Stimulated activated CD4-positive, alpha-beta T cell treated with anti-CD3 and anti-CD28 coated beads, TNF-alpha, amount 100 ng/mL, for 48 hours (primary cell): ENCODE results near the gene CNKSR3.

ENCODE experiments used
- DNase-seq, 3 donors: peaks; one replicate each; pipeline ENCODE4 v3.0.0-alpha.2; 2020; ENCODE audit warnings: low read depth in 3 of 3

CNKSR3 gene

DNA sequence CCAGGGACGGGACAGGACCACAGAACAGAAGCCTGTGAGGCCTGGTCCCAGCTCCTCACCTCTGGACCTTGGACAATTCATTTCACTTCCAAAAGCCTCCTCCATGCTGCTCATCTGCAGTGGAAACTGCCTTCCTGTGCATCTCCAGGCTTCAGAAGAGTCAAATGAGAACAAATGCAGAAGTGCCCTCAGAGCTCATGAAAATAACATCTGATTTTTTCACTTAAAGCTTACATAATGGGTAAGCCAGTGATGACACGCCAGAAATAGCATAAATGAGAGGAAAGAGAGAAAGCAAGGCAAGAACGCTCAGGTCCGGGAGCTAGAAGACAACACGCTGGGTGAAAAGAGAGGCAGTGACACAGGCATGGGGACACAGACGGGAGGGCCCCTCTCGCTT is 7.9 kb downstream of the CNKSR3 start:
- DNase-seq = no peak

DNA sequence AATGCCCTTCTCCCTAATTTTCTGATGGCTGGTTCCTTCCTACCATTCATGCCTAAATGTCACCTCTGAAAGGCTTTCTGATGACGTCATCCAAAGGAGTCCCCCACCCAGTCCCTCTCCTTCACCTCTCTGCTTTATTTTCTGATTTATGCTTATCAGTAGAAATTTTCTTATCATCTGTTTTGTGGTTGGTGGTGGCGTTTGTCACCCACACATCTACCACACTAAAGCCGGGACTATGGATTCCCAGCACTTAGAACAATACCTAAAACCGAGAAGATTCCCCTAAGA is 9.0 kb downstream of the CNKSR3 start:
- no peak for DNase-seq

DNA sequence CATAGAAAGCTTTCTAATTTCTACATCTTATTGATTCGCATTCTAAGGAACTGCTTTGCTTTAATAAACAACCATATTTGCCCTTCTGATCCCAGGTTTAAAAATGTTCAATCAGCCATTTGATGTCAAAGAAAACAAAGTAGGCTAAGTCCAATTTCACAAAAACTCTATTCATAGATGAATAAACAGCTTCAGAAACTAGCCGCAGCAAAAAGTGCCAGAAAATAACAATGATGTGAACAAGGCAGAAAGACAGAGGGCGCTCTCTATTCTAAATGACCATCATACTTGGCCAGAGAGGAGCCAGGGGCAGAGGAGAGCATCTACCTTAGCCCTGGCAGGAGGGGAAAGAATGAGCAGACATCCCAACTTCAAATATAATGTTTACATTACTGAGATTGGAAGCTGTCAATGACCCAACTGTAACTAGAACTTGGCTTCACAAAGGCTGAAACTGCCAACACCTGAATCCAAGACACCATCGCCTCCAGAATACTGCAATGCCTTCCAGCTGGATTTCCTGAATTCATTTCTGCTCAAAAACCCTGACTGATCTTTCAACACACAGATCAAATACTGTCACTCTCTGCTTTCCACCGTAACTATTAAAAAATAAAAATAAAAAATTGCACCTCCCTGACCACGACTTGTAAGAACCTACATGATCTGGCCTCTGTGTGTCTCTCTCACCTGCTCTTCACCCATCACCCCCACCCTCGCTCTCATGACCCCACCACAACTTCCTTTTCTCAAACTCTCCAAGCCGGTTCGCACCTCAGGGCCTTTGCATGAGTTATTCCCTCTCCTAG is 9.5 kb downstream of the CNKSR3 start:
- DNase-seq = no peak

DNA sequence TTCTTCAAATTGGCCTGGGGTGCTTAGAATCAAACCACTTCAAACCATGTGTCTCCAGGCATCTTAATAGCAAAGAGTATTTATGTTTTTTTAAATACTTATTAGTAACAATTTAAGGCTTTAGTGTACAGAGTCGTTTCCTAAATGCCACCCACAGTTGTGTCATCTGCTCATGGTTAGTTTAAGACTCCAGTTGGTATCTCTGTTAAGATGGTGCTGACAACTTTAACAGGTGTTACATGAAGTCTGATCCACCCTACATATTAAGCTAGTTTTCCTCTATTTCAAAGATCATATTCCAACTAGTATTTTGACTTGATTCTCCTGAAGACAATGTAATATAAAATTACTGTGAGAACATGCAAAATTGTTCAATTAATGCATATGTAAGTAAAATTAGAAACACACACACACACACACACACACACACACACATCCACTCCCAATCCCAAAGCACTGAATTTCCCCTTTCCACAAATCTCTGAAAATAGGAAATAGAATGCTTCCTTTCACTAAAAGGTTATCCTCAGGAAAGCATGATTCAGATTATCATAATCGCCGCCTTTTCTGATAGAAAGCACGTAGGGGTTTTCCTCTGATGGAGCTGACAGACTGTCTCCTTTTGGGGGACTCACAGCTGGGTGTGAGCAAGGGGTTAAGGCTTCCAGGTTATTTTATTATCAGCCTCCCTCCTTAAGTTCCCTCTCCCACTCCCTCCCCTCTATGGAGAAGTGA is 10.5 kb downstream of the CNKSR3 start:
- DNase-seq = no peak

DNA sequence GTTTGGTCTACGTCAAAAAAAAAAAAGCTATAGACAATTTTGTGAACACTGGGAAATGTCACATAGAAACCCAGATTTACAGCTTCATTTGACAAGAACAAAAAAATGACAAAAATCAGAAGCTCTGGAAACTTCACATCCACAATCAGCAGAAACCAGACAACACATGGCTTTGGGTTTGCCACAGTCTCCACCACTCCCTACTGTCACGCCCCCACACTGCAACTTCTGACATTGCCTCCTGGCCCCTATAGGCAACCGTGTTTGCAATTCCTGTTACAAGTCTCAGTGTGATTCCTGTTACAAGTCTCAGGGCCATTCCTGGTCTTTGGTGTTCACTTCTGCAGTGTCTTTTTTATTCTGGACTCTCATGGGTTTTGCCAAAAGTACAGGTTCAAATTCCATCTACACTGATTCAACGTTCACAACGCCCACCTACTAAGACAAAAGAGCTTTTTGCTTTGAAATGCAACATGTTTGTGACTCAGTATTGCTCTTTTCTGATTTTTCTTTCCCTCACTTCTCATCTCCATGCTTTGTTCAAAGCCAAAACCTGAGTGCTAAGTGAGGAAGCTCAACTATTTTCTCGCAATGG is 12.0 kb downstream of the CNKSR3 start:
- no peak for DNase-seq

DNA sequence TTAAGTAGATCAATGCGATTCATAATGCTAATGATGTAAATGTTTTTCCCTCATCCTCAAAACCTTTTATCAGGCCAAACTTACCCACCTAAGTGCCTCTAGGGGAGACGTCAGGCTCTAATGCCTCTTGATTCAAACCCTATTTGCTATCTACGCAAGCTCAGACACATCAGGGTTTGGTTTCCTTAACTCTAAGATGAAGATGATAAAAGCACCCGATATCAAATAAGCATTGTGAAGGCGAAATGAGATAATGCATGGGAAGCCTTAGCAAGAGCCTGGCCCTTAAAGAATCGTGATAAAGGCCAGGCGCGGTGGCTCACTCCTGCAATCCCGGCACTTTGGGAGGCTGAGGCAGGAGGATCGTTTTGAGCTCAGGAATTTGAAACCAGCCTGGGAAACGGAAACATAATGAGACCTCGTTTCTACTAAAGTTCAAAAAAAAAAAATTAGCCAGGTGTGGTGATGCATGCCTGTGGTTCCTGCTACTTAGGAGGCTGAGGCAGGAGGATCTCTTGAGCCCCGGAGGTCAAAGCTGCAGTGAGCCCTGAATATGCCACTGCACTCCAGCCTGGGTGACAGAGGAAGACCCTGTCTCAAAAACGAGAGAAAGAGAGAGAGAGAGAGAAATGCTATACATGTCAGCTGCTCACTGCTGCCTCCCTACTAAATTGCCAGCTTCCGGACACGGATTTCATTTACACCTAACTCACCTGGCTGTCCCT is 13.5 kb downstream of the CNKSR3 start:
- no peak for DNase-seq

DNA sequence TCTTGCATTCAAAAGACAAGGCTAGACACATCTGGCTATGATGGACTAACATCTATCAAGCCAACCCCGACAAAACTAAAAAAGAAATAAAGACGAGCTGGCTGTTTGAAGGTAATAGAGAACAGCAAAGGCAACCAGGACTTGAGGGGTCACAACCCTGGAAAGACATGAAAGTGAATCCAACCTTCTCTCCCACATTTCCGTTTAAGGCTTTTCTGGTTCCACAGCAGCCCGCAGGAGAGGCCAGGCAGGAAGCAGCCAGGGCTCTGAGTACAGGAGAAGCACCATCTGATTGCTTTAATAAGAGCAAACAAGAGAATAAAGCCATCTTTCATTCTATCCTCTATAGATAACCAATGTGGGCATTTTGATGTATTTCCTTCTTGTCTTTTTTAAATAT is 14.3 kb downstream of the CNKSR3 start:
- no peak for DNase-seq

DNA sequence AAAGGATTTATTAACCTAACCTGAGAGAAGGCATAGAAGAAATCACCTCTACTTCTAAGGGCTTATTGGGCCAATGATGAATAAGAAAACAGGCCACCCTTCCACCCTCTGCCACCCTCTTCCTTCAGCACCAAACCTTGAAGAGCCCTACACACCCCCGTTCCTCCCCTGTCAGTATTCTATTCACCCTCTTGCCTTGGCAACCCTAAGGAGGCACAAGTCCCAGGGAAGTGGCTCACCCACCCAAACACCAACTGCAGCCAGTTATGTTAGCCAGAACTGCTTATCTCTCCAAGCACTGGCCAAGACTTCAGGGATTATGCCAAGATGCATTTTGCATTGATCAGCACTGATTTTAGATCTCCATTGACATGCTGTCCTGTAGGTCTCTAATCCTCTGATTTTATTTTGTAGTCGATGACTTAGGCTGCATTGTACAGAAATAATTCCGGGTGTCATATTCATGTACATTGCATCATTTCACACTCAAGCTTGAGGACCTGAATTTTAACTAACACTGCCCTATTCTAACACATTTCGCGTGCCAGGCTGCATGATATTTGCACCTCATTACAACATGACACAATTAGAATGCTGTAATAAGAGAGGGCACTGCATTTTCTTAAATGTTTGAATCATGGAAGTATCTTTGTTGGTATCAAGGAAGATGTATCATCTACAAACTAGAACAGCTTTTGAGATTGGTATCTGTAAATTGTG is 15.7 kb downstream of the CNKSR3 start:
- DNase-seq = no peak

DNA sequence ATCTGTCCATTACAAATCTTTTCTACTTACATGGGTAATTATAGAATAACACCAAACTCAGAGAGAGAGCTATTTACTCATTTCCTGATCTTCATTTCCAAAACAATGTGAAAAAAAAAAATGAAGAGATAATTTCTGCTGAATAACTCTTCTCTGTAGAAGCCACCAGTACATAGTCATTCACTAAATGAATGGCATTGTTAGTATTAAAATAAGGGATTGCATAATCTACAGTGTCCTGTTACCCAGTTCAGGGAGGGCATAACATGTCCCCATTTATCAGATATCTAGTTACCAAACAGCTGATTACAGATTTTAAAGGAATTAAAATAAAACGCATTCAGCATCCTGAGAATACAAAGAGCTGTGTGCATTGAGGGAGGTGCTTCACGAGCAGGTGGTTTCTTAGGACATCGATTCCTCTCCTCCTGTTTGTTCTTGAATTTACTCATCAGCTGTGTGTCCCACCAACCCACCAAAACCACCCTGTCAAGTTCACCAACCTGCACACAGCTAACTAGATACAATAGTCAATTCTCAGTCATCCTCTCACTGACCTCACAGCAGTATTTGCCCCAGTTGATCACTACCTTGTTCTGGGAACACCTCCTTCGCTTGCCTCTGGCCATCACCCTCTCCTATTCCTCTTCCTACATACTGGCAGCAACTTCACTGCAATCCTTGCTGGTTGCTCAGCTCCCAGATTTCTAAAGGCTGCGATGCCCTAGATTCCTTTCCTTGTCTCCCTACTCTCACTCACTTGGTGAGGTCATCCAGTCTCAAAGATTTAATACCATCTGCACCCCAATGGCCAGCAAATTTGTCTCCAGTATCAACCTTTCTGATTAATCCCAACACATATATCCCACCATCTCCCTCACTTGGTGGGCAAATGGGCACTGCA is 18.7 kb downstream of the CNKSR3 start:
- no peak for DNase-seq

DNA sequence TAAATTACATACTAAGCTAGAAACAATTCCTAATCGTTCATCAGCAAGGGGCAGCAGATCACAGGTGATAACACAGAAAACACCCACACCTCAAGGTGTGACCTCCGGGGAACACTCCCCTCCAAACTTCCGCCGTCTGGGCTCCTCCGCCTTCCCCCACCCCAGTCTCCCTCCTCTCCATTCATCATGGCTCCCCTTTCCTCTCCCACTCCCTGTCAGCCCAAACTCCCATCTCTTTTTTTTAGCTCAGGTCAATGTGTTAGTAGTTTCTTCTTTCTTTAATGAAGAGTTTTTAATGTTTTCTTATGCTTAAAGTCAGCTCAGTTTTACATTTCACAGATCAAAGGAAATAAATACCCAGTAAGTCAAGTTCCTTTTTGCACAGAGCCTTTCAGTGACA is 20.7 kb downstream of the CNKSR3 start:
- no peak for DNase-seq

DNA sequence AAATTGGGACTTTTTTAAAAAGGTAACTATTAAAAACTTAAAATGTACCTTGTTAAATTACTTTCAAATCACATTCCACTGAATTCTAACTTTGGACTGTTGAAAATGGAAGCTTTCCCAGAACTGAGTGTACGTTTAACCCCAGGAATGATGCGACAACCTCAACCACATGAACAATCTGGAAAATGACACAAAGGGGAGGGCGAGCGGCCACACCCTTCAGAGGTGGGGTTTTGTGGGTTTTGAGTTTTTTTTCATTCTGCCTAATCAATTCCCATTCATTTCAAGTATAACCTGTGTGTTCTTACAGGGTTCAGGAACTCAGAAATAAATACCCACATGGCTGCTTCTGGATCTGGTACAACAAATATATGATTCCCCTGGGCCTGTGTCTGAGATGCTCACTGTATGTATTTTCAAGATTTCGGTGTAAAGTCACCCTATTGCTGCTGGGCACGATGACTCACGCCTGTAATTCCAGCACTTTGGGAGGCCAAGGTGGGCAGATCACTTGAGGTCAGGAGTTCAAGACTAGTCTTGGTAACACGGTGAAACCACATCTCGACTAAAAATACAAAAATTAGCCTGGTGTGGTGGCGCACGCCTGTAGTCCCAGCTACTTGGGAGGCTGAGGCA is 21.6 kb downstream of the CNKSR3 start:
- no peak for DNase-seq

DNA sequence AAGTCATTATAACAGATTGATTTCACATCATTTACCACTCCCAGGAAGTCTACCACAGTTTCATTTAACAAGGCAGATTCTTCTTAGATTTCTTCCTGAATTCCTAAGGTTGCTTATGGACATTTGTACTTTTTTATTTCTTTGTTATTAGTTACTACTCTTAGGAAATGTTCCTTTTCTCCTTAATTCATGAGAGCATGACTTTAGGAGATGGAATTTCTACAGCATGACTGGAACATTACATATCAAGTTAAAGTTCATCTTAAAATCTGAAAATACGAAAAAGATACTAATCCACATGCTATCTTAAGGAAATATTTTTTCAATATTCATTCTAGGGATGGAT is 22.3 kb downstream of the CNKSR3 start:
- DNase-seq = no peak

DNA sequence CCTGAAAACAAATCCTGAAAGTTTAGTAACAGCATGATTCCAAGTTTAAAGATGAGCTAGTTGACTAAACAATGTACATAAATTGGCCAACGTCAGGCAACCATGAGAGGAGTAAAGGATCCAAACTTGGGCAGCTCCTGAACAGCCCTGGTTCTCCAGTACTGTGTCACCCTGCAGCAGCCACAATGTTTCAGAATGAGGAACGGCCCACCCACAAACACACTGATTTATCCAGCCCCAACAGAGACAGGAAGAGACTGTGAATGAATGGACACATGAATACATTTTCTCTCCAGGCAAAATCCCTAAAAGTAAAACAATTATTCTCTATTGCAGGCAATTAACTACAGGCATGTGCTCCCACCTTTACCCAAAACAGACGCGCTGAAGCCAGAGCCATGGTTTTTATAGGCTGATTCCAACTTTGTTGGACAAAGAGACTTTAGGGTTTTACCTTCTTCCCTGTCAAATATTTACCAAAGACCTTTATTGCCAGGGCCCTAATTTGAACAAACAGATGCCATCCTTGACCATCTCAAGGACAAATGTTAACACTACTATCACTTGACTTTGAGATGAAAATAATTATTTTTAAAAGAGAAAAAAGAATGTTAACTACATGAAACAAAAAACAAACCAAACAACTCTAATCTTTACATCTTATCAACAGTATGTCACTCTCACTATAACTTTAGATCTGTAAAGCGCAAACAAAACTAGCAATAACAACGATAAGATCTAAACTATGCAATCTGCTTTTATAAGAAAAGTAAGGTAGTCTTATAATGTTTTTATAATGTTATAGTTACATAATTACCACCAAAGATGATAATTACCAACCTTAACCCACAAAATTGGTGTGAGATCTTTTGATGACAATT is 22.9 kb downstream of the CNKSR3 start:
- DNase-seq = no peak

DNA sequence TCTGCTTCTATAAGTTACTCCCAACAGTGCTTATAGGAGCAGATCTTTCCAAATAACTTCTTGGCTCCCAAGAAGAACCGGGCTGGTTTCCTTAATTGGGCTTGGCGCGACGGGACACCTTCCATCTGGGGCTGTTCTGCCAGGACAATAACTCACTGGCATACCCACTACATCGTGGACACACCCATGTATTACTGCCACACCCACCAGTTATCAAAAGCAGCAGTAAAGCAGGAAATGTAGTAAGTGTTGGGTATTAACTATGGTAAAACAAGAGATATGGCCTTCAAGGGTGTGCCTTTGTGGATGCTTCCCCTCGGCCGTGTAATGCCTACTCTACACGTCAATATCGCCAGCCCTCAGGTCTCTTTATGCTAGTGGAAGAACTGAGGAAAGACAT is 24.7 kb downstream of the CNKSR3 start:
- DNase-seq = no peak

DNA sequence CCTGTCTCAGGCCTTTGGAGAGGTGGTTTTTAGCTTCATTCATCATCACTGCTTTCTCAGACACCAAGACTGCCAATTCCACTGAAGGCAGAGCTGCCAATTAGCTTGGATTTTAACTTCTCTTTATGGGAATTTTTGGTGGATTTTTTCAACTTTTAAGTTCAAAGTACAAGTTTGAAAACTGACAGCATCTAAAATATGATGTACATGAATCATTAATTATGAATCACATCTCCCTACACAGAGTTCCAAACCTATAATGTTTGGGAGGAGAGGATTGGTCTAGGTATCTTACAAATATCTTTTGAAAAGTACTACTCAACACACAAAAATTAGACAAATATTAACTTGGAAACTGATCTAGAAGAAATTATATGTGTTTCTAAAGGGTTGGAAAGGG is 25.5 kb downstream of the CNKSR3 start:
- no peak for DNase-seq

DNA sequence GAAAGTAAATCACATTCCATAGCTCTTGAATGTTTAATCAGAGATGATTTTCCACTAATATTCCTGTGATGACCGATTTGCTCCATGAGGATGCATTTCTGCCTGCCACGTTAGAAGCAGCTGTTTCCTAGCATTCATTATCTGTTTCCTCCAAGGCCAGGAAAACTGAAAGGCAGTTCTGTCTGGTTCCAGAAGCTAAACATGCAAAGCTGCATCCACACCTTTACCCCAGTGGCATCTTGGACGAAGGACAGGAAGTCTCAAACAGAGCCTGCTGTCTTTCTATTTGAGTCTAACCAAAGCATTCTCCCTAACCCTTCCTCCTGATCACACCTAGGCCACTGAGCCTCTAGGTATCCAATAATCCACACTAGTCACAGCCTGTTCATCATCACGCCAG is 27.6 kb downstream of the CNKSR3 start:
- no peak for DNase-seq

DNA sequence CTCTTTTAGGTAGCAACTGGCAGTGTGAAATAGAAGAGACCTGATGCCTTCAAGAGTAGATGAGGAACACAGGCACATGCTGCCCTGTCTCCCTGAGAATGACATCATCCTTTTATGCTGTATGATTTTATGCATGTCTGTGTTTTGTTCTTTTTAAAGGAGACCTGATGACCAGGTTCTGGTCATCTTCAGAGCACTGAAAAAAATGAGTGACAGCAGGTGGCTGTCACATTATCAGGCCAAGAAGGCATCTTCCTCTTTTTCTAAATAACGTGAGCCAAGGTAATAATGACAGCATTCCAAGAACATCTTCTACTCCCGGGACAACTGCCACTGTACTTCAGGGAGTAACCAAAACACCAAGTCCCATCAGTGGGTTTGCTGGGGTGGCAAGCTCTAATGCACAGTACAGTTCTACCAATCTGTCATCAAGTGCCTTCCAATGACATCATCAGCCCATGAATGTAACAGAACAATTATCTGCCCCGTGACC is 28.9 kb downstream of the CNKSR3 start:
- DNase-seq = no peak

DNA sequence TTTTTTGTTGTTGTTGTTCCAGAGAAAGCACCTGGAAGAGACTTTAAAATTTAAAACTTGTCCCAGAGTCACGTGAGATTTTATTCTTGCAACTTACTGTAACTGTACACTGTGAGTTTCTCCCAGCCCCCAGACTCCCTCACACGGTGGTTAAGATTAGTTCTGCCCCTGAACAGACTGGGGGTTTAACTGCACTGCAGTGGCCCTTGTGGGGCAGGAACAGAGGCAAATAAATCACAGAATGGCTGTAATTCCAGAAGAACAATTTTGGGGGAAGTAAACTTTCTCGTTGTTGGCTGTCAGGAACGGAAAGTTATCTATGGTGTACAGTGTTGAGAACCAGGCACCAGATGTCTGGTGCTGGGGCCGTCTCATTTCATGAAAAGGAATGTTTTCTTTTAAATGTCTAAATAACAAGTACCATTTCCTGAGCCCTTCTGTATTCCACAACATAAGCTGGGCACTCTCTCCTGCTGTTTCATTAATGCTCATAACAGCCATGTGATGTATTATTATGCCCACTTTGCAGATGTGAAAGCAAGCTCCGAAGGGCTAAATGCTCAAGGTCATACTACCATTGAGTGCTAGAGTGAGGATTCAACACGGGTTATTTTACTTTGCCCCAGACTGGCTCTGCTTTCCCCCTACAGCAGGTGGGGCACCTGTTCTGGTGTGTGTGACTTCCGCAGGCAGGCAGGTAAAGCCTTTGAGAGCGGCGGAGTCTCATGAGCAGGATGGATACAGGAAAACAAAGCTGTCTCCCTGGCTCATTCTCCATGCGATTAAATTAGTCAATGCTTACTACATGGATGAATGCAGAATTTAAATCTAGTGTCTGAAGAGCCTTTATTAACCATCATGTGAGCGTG is 30.5 kb downstream of the CNKSR3 start:
- no peak for DNase-seq
